Neutrophil (primary cell): Measurements from ENCODE around the gene POLR3B.
"Not testable (repeated sequence)": the region's sequence is repeated elsewhere in the genome, so short reads cannot be mapped to it uniquely, and the experiment has no call there.

ENCODE experiments used
- H3K27ac ChIP-seq: fragments of 200-600 bp; sonication (generic); 2 replicates; pipeline ENCODE4 v1.5.1; 2016; ENCODE audit warnings: mild to moderate bottlenecking, moderate library complexity
- H3K27me3 ChIP-seq: fragments of 200-600 bp; sonication (generic); 2 replicates; pipeline ENCODE4 v1.6.0; 2016; ENCODE audit warnings: mild to moderate bottlenecking
- H3K36me3 ChIP-seq: fragments of 200-600 bp; sonication (generic); 2 replicates; pipeline ENCODE4 v1.5.1; 2017
- H3K4me1 ChIP-seq, 2 experiments: fragments of 200-600 bp in 1 of 2; sonication (generic) in 1 of 2; 1 replicate in 1 of 2; 2 replicates in 1 of 2; pipeline versions ENCODE4 v1.5.1 to v1.6.1; 2013 to 2016; ENCODE audit warnings: low read depth in 1 of 2, low read length in 1 of 2, mild to moderate bottlenecking in 1 of 2, moderate library complexity in 1 of 2; ENCODE audit not compliant: control insufficient read depth in 1 of 2, insufficient read depth in 1 of 2
- H3K4me3 ChIP-seq, 2 experiments: fragments of 200-600 bp in 1 of 2; sonication (generic) in 1 of 2; 1 replicate in 1 of 2; 2 replicates in 1 of 2; pipeline ENCODE4 v1.5.1; 2013 to 2016; ENCODE audit warnings: low read depth in 1 of 2, low read length in 1 of 2, mild to moderate bottlenecking in 1 of 2, moderate library complexity in 1 of 2
- H3K9me3 ChIP-seq: fragments of 200-600 bp; sonication (generic); 2 replicates; pipeline ENCODE4 v1.5.1; 2016
- CTCF ChIP-seq: fragments of 200-600 bp; sonication (generic); IDR thresholded peaks from 2 replicates; pipeline ENCODE4 v1.5.1; 2016; ENCODE audit warnings: antibody characterized with exemption

The POLR3B gene

GRCh38 chr12:106461730-106462129 is 104.2 kb downstream of the POLR3B start:
- no peak overlapping the region for H3K4me3 ChIP-seq
- no peaks in the 10 kb centered on the region for H3K27me3 ChIP-seq
- no peaks in the 10 kb centered on the region for H3K4me1 ChIP-seq
- H3K27ac ChIP-seq = no peak overlapping the region
- no peaks in the 10 kb centered on the region for H3K9me3 ChIP-seq
- no peak for TF ChIP-seq CTCF
- peaks cover 46% of the 10 kb centered on the region for H3K36me3 ChIP-seq

- not testable (repeated sequence) for H3K9me3 ChIP-seq, H3K4me1 ChIP-seq, H3K27ac ChIP-seq, H3K27me3 ChIP-seq, H3K4me3 ChIP-seq
- H3K36me3 ChIP-seq = peaks cover 18% of the 10 kb centered on the region
These were observed 108.1 kb downstream of the POLR3B start for GRCh38 chr12:106465605-106466004.

DNA sequence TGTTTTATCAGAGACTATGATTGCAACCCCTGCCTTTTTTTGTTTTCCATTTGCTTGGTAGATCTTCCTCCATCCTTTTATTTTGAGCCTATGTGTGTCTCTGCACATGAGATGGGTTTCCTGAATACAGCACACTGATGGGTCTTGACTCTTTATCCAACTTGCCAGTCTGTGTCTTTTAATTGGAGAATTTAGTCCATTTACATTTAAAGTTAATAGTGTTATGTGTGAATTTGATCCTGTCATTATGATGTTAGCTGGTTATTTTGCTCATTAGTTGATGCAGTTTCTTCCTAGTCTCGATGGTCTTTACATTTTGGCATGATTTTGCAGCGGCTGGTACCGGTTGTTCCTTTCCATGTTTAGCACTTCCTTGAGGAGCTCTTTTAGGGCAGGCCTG is 118.1 kb downstream of the POLR3B start:
- not testable (repeated sequence) for H3K27ac ChIP-seq, H3K27me3 ChIP-seq, H3K4me3 ChIP-seq, H3K36me3 ChIP-seq, H3K9me3 ChIP-seq, H3K4me1 ChIP-seq

DNA sequence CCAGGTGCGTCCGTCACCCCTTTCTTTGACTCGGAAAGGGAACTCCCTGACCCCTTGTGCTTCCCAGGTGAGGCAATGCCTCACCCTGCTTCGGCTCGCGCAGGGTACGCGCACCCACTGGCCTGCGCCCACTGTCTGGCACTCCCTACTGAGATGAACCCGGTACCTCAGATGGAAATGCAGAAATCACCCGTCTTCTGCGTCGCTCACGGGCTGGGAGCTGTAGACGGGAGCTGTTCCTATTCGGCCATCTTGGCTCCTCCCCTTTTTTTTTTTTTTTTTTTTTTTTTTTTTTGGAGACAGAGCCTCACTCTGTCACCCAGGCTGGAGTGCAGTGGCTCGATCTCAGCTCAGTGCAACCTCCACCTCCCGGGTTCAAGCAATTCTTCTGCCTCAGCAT is 120.1 kb downstream of the POLR3B start:
- H3K4me3 ChIP-seq, H3K9me3 ChIP-seq, H3K27me3 ChIP-seq: not testable (repeated sequence)

DNA sequence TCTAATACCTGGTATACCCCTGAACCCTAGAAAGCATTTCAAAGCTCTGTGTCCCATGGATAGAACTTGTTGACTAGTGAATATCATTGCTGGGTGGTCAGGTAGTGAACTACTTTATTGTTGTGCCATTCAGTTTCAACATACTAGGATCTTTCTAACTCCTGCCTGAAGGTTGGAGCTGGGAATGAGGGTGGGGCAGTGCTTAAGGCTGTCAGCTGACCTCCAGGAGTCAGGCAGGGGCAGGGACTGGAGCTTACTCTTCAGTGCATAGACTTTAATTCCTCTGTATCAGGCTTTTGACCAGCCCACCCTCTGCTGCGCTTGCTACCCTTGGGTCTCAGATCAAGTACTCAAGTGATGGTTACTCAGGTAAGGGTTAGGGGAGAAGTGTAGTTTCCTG is 122.7 kb downstream of the POLR3B start:
- no peaks in the 10 kb centered on the region for H3K36me3 ChIP-seq
- no peaks in the 10 kb centered on the region for H3K4me1 ChIP-seq
- H3K27me3 ChIP-seq = no peaks in the 10 kb centered on the region
- H3K27ac ChIP-seq = no peak overlapping the region
- no peak overlapping the region for H3K4me3 ChIP-seq
- no peak for TF ChIP-seq CTCF
- H3K9me3 ChIP-seq = no peaks in the 10 kb centered on the region

More for the DNA sequence above, 120.1 kb downstream of the POLR3B start:
- not testable (repeated sequence) for H3K27ac ChIP-seq, H3K4me1 ChIP-seq, H3K36me3 ChIP-seq

GRCh38 chr12:106481246-106481645 is 123.7 kb downstream of the POLR3B start:
- no peaks in the 10 kb centered on the region for H3K36me3 ChIP-seq
- no peak for TF ChIP-seq CTCF
- H3K27ac ChIP-seq = no peak overlapping the region
- H3K27me3 ChIP-seq = no peaks in the 10 kb centered on the region
- no peaks in the 10 kb centered on the region for H3K9me3 ChIP-seq
- no peak overlapping the region for H3K4me3 ChIP-seq
- no peaks in the 10 kb centered on the region for H3K4me1 ChIP-seq

DNA sequence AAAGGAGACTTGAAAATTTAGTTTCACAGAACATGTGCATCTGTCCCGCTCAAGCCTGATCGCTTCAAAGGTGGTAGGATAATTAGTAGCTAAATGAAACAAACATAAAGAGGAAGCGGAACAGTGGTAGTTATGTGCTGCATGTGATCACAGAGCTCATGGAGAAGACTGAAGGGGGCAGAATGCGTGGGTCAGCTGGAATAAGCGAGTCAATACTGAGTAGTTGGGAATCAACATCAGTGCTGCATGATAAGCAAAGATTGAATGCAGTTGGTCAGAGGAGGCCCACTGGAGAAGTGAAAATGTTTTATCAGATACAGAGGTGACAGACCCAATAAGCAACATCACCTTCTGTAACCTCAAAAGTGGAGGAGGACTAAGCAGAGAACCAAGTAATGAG is 130.1 kb downstream of the POLR3B start:
- Histone ChIP-seq H3K9me3 (no peaks in the 10 kb centered on the region), H3K27me3 (no peaks in the 10 kb centered on the region), H3K4me1 (no peaks in the 10 kb centered on the region), H3K4me3 (no peak overlapping the region), H3K27ac (no peak overlapping the region), H3K36me3 (no peaks in the 10 kb centered on the region)
- no peak for TF ChIP-seq CTCF
